Skeletal muscle tissue (tissue), 4 donors: ENCODE measurements around the gene ASPDH. TPM values are rescaled to one million over a fixed set of nuclear protein-coding genes. Genes with fewer than 3 reads are reported as not detected.

Experiments
- H3K27ac ChIP-seq: one replicate; pipeline ENCODE4 v1.7.0; 2013; ENCODE audit warnings: mild to moderate bottlenecking, low read depth, low read length, inconsistent platforms
- H3K27me3 ChIP-seq, 3 donors: one replicate each; pipeline ENCODE4 v1.7.0; 2013; ENCODE audit warnings: low read length in 3 of 3; ENCODE audit not compliant: control insufficient read depth in 3 of 3, insufficient read depth in 3 of 3
- H3K36me3 ChIP-seq, 3 donors: one replicate each; pipeline ENCODE4 v1.7.0; 2013; ENCODE audit warnings: low read length in 3 of 3; ENCODE audit not compliant: control insufficient read depth in 3 of 3, insufficient read depth in 3 of 3
- H3K4me1 ChIP-seq, 3 donors: one replicate each; pipeline ENCODE4 v1.7.0; 2013; ENCODE audit warnings: low read length in 3 of 3, mild to moderate bottlenecking in 3 of 3; ENCODE audit not compliant: control insufficient read depth in 3 of 3, insufficient read depth in 3 of 3
- H3K4me3 ChIP-seq, 3 donors: one replicate each; pipeline ENCODE4 v1.7.0; 2013; ENCODE audit warnings: low read length in 3 of 3
- H3K9ac ChIP-seq, 3 donors: one replicate each; pipeline ENCODE4 v1.7.0; 2013; ENCODE audit warnings: low read length in 3 of 3, mild to moderate bottlenecking in 3 of 3, moderate library complexity in 2 of 3, low read depth in 1 of 3
- H3K9me3 ChIP-seq, 3 donors: one replicate each; pipeline ENCODE4 v1.7.0; 2013; ENCODE audit warnings: low read length in 3 of 3; ENCODE audit not compliant: control insufficient read depth in 3 of 3
- total RNA-seq: library from RNA; depleted of rRNA; stranded (reverse); fragments of >200 nt; gene quantifications from one replicate; pipeline ENCODE4 v1.2.3, GENCODE V29; 2014
- donor health status: Osteomylitis.

ASPDH gene
- total RNA-seq, 1 donor from 2014 or later = not detected

- Histone ChIP-seq H3K27me3 (no peaks in the 10 kb centered on the region), H3K9ac (no peak overlapping the region), H3K9me3 (no peaks in the 10 kb centered on the region), H3K27ac (no peak overlapping the region), H3K36me3 (peaks cover 0 to 1% (median 0%) of the 10 kb centered on the region in 3 donors), H3K4me3 (no peak overlapping the region), H3K4me1 (peaks cover 9 to 16% (median 14%) of the 10 kb centered on the region in 3 donors)
Measured at GRCh38 chr19:50509366-50509765, 4.3 kb downstream of the ASPDH start.

GRCh38 chr19:50508843-50509190, 4.9 kb downstream of the ASPDH start:
- Histone ChIP-seq H3K36me3 (peaks cover 0 to 1% (median 0%) of the 10 kb centered on the region in 3 donors), H3K4me1 (peaks cover 9 to 16% (median 14%) of the 10 kb centered on the region in 3 donors), H3K27me3 (no peaks in the 10 kb centered on the region), H3K9me3 (no peaks in the 10 kb centered on the region), H3K27ac (no peak overlapping the region), H3K4me3 (no peak overlapping the region), H3K9ac (no peak overlapping the region)

GRCh38 chr19:50507376-50507775, 6.3 kb downstream of the ASPDH start:
- Histone ChIP-seq H3K4me1 (peaks cover 9 to 16% (median 14%) of the 10 kb centered on the region in 3 donors), H3K9ac (peak overlapping the region in 1 of 3 donors; percentile 33), H3K27ac (no peak overlapping the region)

GRCh38 chr19:50506700-50507099, 7.0 kb downstream of the ASPDH start:
- Histone ChIP-seq H3K27ac (no peak overlapping the region), H3K9ac (no peak overlapping the region), H3K27me3 (no peaks in the 10 kb centered on the region), H3K4me3 (no peak overlapping the region), H3K36me3 (peaks cover 0 to 1% (median 0%) of the 10 kb centered on the region in 3 donors), H3K9me3 (no peaks in the 10 kb centered on the region), H3K4me1 (peaks cover 13 to 19% (median 17%) of the 10 kb centered on the region in 3 donors)

More at GRCh38 chr19:50507376-50507775, 6.3 kb downstream of the ASPDH start:
- Histone ChIP-seq H3K4me3 (no peak overlapping the region), H3K27me3 (no peaks in the 10 kb centered on the region), H3K9me3 (no peaks in the 10 kb centered on the region), H3K36me3 (peaks cover 0 to 1% (median 0%) of the 10 kb centered on the region in 3 donors)

- H3K27ac ChIP-seq = no peak overlapping the region
- H3K27me3 ChIP-seq = no peaks in the 10 kb centered on the region
- H3K4me1 ChIP-seq = peaks cover 13 to 19% (median 14%) of the 10 kb centered on the region in 3 donors
- H3K9me3 ChIP-seq = no peaks in the 10 kb centered on the region
- no peak overlapping the region for H3K9ac ChIP-seq
- H3K4me3 ChIP-seq = no peak overlapping the region
- peaks cover 0 to 1% (median 0%) of the 10 kb centered on the region in 3 donors for H3K36me3 ChIP-seq
Measured at GRCh38 chr19:50505856-50506611, 7.7 kb downstream of the ASPDH start.

GRCh38 chr19:50501568-50502475, 11.9 kb downstream of the ASPDH start:
- Histone ChIP-seq H3K9me3 (no peaks in the 10 kb centered on the region), H3K9ac (peak overlapping the region; percentile 96 to 100 (median 97)), H3K27me3 (no peaks in the 10 kb centered on the region), H3K27ac (peak overlapping the region; percentile 99), H3K36me3 (peaks cover 0 to 1% (median 0%) of the 10 kb centered on the region in 3 donors), H3K4me1 (peaks cover 3 to 5% (median 4%) of the 10 kb centered on the region in 3 donors), H3K4me3 (peak overlapping the region; percentile 76 to 89 (median 78))

GRCh38 chr19:50501186-50501567, 12.5 kb downstream of the ASPDH start:
- H3K27me3 ChIP-seq = no peaks in the 10 kb centered on the region
- peaks cover 0 to 1% (median 0%) of the 10 kb centered on the region in 3 donors for H3K36me3 ChIP-seq
- peak overlapping the region; percentile 76 to 89 (median 78) for H3K4me3 ChIP-seq
- H3K9me3 ChIP-seq = no peaks in the 10 kb centered on the region
- peak overlapping the region; percentile 96 to 100 (median 97) for H3K9ac ChIP-seq
- peaks cover 4 to 11% (median 7%) of the 10 kb centered on the region in 3 donors for H3K4me1 ChIP-seq
- H3K27ac ChIP-seq = peak overlapping the region; percentile 99

- H3K36me3 ChIP-seq = no peaks in the 10 kb centered on the region
- H3K9me3 ChIP-seq = no peaks in the 10 kb centered on the region
- peaks cover 4 to 12% (median 7%) of the 10 kb centered on the region in 3 donors for H3K4me1 ChIP-seq
- H3K27ac ChIP-seq = peak overlapping the region; percentile 99
- H3K4me3 ChIP-seq = peak overlapping the region; percentile 78 to 95 (median 91)
- H3K27me3 ChIP-seq = no peaks in the 10 kb centered on the region
- H3K9ac ChIP-seq = peak overlapping the region; percentile 96 to 100 (median 97)
Measured at GRCh38 chr19:50500753-50501151, 13.0 kb downstream of the ASPDH start.

GRCh38 chr19:50500060-50500752, 13.5 kb downstream of the ASPDH start:
- Histone ChIP-seq H3K4me3 (peak overlapping the region; percentile 78 to 95 (median 91)), H3K9ac (peak overlapping the region; percentile 83 to 98 (median 93)), H3K9me3 (no peaks in the 10 kb centered on the region), H3K4me1 (peaks cover 4 to 15% (median 7%) of the 10 kb centered on the region in 3 donors), H3K27ac (peak overlapping the region; percentile 99), H3K27me3 (no peaks in the 10 kb centered on the region), H3K36me3 (no peaks in the 10 kb centered on the region)
